CD4-positive, CD25-positive, alpha-beta regulatory T cell (primary cell): ENCODE results near the gene RTP3. TPM values are rescaled to one million over a fixed set of nuclear protein-coding genes. Genes with fewer than 3 reads are reported as not detected.

Experiments used
- ATAC-seq, 2 donors: fragments of 150-1000 bp; cut with Tn5 transposase; one replicate each; pipeline ENCODE4 v1.10.0; 2021; ENCODE audit warnings: low read depth in 2 of 2, moderate number of reproducible peaks in 2 of 2, moderate library complexity in 1 of 2
- DNase-seq, 3 donors: peaks; one replicate each; pipeline versions ENCODE4 v3.0.0 to v3.0.0-alpha.2; 2012 to 2022; ENCODE audit warnings: mixed read lengths in 1 of 3
- H3K27ac ChIP-seq: one replicate; pipeline ENCODE4 v1.7.0; 2013; ENCODE audit warnings: mild to moderate bottlenecking, low read length; ENCODE audit not compliant: insufficient read depth, poor library complexity, severe bottlenecking
- H3K27me3 ChIP-seq: one replicate; pipeline ENCODE4 v1.7.0; 2013; ENCODE audit warnings: low read length; ENCODE audit not compliant: control insufficient read depth, insufficient read depth
- H3K36me3 ChIP-seq: one replicate; pipeline ENCODE4 v1.7.0; 2013; ENCODE audit warnings: mild to moderate bottlenecking, low read length, moderate library complexity; ENCODE audit not compliant: control insufficient read depth, insufficient read depth
- H3K4me1 ChIP-seq: 2 replicates; pipeline ENCODE4 v1.7.0; 2013; ENCODE audit warnings: mild to moderate bottlenecking, low read length; ENCODE audit not compliant: insufficient read depth, control insufficient read depth, poor library complexity, severe bottlenecking
- H3K4me3 ChIP-seq: one replicate; pipeline ENCODE4 v1.7.0; 2013; ENCODE audit warnings: low read depth, mild to moderate bottlenecking, low read length, moderate library complexity
- H3K9me3 ChIP-seq, 2 experiments: 1 replicate in 1 of 2; 2 replicates in 1 of 2; pipeline ENCODE4 v1.7.0; 2013; ENCODE audit warnings: low read length in 2 of 2, mild to moderate bottlenecking in 1 of 2, moderate library complexity in 1 of 2; ENCODE audit not compliant: control insufficient read depth in 2 of 2
- H3K27ac Mint-ChIP-seq, 3 donors: one replicate each; pipeline ENCODE4 v1.8.0; 2020 to 2022; ENCODE audit warnings: mild to moderate bottlenecking in 3 of 3, mixed read lengths in 3 of 3, moderate library complexity in 2 of 3
- H3K27me3 Mint-ChIP-seq: one replicate; pipeline ENCODE4 v1.8.0; 2022; ENCODE audit warnings: mild to moderate bottlenecking, mixed read lengths
- H3K36me3 Mint-ChIP-seq: one replicate; pipeline ENCODE4 v1.8.0; 2020; ENCODE audit warnings: mixed read lengths
- H3K4me1 Mint-ChIP-seq, 4 donors: one replicate each; pipeline ENCODE4 v1.8.0; 2020 to 2022; ENCODE audit warnings: mixed read lengths in 4 of 4, mild to moderate bottlenecking in 1 of 4
- H3K4me3 Mint-ChIP-seq, 4 donors: one replicate each; pipeline ENCODE4 v1.8.0; 2020 to 2022; ENCODE audit warnings: mild to moderate bottlenecking in 4 of 4, mixed read lengths in 4 of 4, moderate library complexity in 3 of 4
- H3K9me3 Mint-ChIP-seq, 7 donors: one replicate each; pipeline ENCODE4 v1.8.0; 2020 to 2022; ENCODE audit warnings: mixed read lengths in 7 of 7, mild to moderate bottlenecking in 3 of 7, moderate library complexity in 2 of 7
- polyA plus RNA-seq, 4 donors: library from polyadenylated mRNA; unstranded; fragments of 300-500 nt; fragmentation: Illumina TruSeq; gene quantifications; one replicate each; pipeline ENCODE4 v1.2.3, GENCODE V29; 2021
- total RNA-seq: library from RNA; stranded (reverse); gene quantifications from one replicate; pipeline ENCODE4 v1.2.3, GENCODE V29; 2022

RTP3 gene
- total and polyA plus RNA-seq, 5 donors from 2014 or later: not detected

DNA sequence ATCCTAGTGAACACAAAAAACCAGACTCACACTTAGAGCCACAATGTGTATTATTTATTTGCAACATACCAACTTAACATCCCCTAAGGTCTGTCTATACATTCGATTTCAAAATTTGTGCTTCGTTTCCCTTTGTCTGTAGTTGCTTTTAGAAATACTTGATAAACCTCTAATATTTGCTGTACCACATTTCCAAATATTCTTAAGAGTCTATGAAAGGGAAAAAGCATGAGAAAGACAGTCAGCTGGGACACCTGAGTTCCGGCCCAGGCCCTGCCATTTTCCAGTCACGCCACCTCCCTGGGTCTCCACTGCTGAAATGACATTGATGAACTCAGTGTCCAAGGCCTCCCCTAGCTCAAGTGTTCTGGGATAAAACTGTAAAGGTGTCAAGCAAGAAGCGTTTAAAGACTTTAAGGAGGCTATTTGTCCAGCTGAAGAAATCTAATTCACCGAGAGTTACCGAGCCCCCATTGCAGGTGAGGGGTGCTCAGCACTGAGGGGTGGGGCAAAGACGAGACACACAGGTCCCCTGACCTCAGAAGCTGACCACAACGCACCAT, 41.7 kb downstream of the RTP3 start:
- Mint-ChIP-seq H3K4me1 (peaks cover 7 to 52% (median 31%) of the 10 kb centered on the region in 4 donors), H3K36me3 (peaks cover 5% of the 10 kb centered on the region), H3K27me3 (peaks cover 2% of the 10 kb centered on the region), H3K27ac (peak overlapping the region; percentile 88 to 97 (median 96)), H3K4me3 (peak overlapping the region; percentile 69 to 86 (median 84)), H3K9me3 (peaks cover 0 to 2% (median 0%) of the 10 kb centered on the region in 7 donors)
- H3K27ac ChIP-seq: peak overlapping the region; percentile 82
- H3K27me3 ChIP-seq: no peaks in the 10 kb centered on the region
- ATAC-seq (no peak), DNase-seq (no peak)
- H3K4me3 ChIP-seq: peak overlapping the region; percentile 81
- no peaks in the 10 kb centered on the region for H3K9me3 ChIP-seq
- H3K4me1 ChIP-seq: peaks cover 27% of the 10 kb centered on the region
- no peaks in the 10 kb centered on the region for H3K36me3 ChIP-seq

DNA sequence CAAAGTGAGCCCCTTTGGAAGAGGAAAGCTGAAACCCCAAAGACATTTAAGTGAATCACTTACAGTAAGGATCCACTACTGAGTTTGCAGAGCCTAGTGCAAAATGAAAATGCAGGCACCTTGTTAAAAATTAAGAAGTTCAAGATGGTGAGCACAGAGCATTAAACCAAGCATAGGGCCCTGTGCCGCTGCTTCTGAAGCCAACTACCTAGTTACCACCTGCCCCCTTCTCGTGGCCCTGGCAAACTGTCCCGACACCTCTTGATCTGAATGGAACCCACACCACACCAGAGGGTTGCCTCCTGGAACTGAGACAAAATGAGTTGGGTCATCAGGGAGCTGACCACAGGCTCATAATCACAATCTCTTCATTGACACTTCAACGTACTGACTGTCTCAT, 42.8 kb downstream of the RTP3 start:
- Histone ChIP-seq H3K9me3 (no peaks in the 10 kb centered on the region), H3K27ac (no peak overlapping the region), H3K4me1 (peaks cover 27% of the 10 kb centered on the region), H3K4me3 (no peak overlapping the region), H3K36me3 (no peaks in the 10 kb centered on the region), H3K27me3 (no peaks in the 10 kb centered on the region)
- no peak for DNase-seq
- H3K4me3 Mint-ChIP-seq: peak overlapping the region in 1 of 4 donors; percentile 70
- H3K9me3 Mint-ChIP-seq: peaks cover 0 to 2% (median 0%) of the 10 kb centered on the region in 7 donors
- no peaks in the 10 kb centered on the region for H3K27me3 Mint-ChIP-seq
- ATAC-seq: no peak
- H3K4me1 Mint-ChIP-seq: peaks cover 7 to 51% (median 29%) of the 10 kb centered on the region in 4 donors
- H3K27ac Mint-ChIP-seq: peak overlapping the region in 2 of 3 donors; percentile 59 to 96
- peaks cover 5% of the 10 kb centered on the region for H3K36me3 Mint-ChIP-seq

DNA sequence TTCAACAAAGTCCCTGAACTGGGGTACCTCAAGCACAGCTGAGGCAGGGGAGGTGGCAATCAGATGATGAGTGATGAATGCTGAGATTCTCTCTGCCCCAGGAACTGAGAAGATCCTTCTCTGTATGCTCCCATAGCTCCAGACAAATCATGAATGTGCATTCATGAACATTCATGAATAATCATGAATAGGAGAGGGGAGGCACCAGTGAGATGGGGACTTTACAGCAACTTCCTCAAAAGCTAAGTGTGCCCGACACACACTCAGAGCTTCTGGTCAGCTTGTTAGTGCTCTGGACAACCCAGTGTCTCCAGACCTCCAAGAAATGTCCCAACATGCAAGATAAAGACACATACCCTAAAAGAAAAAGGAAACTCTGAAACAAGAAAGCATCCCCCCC, 44.1 kb downstream of the RTP3 start:
- Histone ChIP-seq H3K4me1 (peaks cover 32% of the 10 kb centered on the region), H3K27me3 (no peaks in the 10 kb centered on the region), H3K36me3 (no peaks in the 10 kb centered on the region), H3K27ac (no peak overlapping the region), H3K4me3 (no peak overlapping the region), H3K9me3 (no peaks in the 10 kb centered on the region)
- Mint-ChIP-seq H3K4me1 (peaks cover 7 to 44% (median 28%) of the 10 kb centered on the region in 4 donors), H3K27ac (no peak overlapping the region), H3K36me3 (peaks cover 1% of the 10 kb centered on the region), H3K4me3 (no peak overlapping the region), H3K9me3 (peaks cover 0 to 2% (median 0%) of the 10 kb centered on the region in 7 donors), H3K27me3 (no peaks in the 10 kb centered on the region)
- ATAC-seq: no peak
- DNase-seq: no peak

DNA sequence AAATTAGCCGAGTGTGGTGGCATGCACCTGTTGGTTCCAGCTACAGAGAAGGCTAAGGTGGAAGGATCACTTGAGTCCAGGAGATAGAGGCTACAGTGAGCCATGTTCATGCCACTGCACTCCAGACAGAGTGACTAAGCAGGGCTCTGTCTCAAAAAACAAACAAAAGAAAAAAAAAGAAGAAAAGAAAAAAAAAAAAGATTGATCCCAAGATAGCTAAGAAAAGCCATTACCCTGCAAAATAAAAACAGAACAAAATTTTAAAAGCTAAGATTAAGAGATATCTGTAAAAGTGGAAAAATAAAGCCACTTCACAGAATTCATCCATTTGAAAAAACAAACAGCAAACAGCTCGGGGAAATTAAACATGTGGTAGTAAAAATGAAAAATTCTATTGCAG, 44.6 kb downstream of the RTP3 start:
- ATAC-seq (no peak), DNase-seq (no peak)
- H3K4me1 Mint-ChIP-seq: peaks cover 7 to 40% (median 28%) of the 10 kb centered on the region in 4 donors
- peaks cover 3% of the 10 kb centered on the region for H3K36me3 Mint-ChIP-seq
- no peaks in the 10 kb centered on the region for H3K36me3 ChIP-seq
- H3K4me3 Mint-ChIP-seq: no peak overlapping the region
- no peaks in the 10 kb centered on the region for H3K9me3 ChIP-seq
- H3K4me3 ChIP-seq: no peak overlapping the region
- H3K9me3 Mint-ChIP-seq: peaks cover 0 to 2% (median 0%) of the 10 kb centered on the region in 7 donors
- no peaks in the 10 kb centered on the region for H3K27me3 Mint-ChIP-seq
- peaks cover 32% of the 10 kb centered on the region for H3K4me1 ChIP-seq
- no peak overlapping the region for H3K27ac ChIP-seq
- H3K27ac Mint-ChIP-seq: no peak overlapping the region
- no peaks in the 10 kb centered on the region for H3K27me3 ChIP-seq

DNA sequence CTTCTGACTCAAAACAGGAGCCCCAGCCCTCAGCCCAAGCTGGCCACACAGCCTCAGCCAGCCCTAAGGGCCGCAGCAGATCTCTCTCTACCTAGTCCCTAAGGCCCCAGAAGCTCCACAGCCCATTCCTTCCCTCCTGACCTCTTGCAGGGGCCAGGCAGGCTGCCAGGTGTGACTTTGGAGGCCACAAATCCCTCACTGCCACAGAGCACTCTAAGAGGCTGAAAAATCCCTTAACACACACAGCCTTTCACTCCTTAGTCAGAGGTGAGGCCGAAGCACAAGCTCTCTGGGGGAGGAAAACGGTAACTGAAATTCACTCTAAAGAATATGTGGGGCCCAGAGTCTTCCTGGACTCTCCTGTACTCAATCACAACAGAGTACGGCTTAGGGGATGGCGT, 45.0 kb downstream of the RTP3 start:
- DNase-seq: no peak
- Mint-ChIP-seq H3K4me3 (no peak overlapping the region), H3K4me1 (peaks cover 7 to 39% (median 25%) of the 10 kb centered on the region in 4 donors), H3K27me3 (peaks cover 3% of the 10 kb centered on the region), H3K27ac (no peak overlapping the region), H3K9me3 (peaks cover 0 to 2% (median 0%) of the 10 kb centered on the region in 7 donors), H3K36me3 (peaks cover 3% of the 10 kb centered on the region)
- no peaks in the 10 kb centered on the region for H3K36me3 ChIP-seq
- no peaks in the 10 kb centered on the region for H3K9me3 ChIP-seq
- H3K27ac ChIP-seq: no peak overlapping the region
- peaks cover 31% of the 10 kb centered on the region for H3K4me1 ChIP-seq
- H3K4me3 ChIP-seq: no peak overlapping the region
- ATAC-seq: no peak
- H3K27me3 ChIP-seq: no peaks in the 10 kb centered on the region

DNA sequence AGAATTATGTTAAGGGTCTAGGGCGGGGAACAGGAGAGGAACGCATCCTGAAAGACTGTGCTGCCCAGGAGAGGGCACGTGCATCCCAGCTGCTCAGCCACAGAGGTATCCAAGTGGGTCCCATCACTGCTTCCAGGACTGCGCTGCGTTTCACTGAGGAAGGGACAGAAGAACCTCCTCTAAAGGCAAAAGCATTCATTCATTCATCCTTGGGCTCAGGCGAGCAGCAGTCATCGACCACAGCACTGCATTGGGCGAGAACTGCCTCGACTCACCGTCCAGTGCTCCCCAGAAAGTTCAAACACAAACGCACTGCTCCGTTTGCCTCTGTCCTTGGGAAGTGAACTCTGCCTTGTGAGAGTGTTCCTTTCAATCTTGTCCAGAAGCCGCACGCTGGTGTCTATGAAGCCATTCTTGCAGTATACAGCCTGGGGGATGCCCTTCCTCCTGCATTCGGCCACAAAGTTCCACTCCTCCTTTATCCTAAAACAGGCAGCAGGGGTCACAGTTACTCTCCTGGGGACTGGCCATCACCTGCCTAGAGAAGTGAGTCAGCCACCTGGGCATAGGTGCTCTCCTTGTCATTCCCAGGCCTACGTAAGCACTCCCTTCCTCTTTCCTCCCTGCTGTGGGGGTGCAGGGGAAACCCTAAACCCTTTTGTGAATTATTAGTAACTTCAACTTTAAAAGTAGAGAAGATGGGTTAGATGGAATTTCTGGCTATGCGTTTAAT, 47.2 kb downstream of the RTP3 start:
- peaks cover 11% of the 10 kb centered on the region for H3K27me3 Mint-ChIP-seq
- no peak overlapping the region for H3K27ac Mint-ChIP-seq
- ATAC-seq: no peak
- peaks cover 0 to 21% (median 15%) of the 10 kb centered on the region in 4 donors for H3K4me1 Mint-ChIP-seq
- H3K36me3 ChIP-seq: no peaks in the 10 kb centered on the region
- peaks cover 0 to 2% (median 0%) of the 10 kb centered on the region in 7 donors for H3K9me3 Mint-ChIP-seq
- no peaks in the 10 kb centered on the region for H3K27me3 ChIP-seq
- peaks cover 9% of the 10 kb centered on the region for H3K4me1 ChIP-seq
- no peak overlapping the region for H3K4me3 Mint-ChIP-seq
- no peak overlapping the region for H3K27ac ChIP-seq
- no peaks in the 10 kb centered on the region for H3K9me3 ChIP-seq
- H3K36me3 Mint-ChIP-seq: peaks cover 3% of the 10 kb centered on the region
- no peak for DNase-seq
- H3K4me3 ChIP-seq: no peak overlapping the region

DNA sequence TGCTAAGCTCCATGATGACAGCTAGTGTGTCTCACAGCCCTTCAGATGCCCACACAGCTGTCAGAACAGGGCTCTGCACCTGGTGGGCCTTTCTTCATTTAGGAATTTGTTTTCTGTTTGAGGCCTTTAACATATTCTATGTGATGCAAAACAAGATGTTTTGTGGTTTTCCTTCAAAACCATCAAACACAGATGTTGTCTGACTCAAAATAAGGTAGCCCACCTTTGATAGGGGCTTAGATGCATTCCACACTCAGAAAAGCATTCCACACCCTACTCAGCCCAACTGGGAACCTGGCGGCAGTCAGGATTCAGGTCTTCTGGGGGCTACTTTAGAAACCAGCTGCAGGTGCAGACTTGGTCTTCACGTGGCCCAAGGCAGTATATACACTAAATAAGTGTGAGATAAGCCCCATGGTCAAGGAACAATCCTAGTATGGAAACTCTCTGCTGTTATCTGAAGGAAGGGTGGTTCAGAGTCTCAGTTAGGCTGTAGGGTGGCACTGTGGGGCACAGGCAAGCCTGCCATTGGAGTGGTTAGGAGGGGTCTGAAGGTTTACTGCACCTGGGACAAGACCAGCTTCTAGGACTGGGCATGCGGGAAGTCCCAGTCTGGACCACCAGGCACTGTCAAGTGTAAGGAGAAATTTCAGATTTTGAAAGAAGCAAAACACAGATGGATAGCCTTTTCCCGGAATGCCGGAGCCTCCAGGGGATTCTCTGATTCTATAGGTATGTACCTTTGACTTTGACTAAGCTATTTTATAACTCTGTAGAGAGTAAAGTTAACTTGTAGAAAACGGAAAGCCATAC, 48.2 kb downstream of the RTP3 start:
- Histone ChIP-seq H3K27ac (no peak overlapping the region), H3K4me1 (peaks cover 5% of the 10 kb centered on the region), H3K27me3 (no peaks in the 10 kb centered on the region), H3K4me3 (no peak overlapping the region), H3K36me3 (no peaks in the 10 kb centered on the region), H3K9me3 (no peaks in the 10 kb centered on the region)
- Mint-ChIP-seq H3K27me3 (peaks cover 11% of the 10 kb centered on the region), H3K9me3 (peaks cover 0 to 2% (median 0%) of the 10 kb centered on the region in 7 donors), H3K27ac (no peak overlapping the region), H3K4me1 (peaks cover 0 to 18% (median 14%) of the 10 kb centered on the region in 4 donors), H3K36me3 (peaks cover 3% of the 10 kb centered on the region), H3K4me3 (no peak overlapping the region)
- ATAC-seq (no peak), DNase-seq (no peak)
